ENCODE measurements around the gene SCN8A. TPM values are rescaled to one million over a fixed set of nuclear protein-coding genes. Genes with fewer than 3 reads are reported as not detected.
"Not testable (repeated sequence)": the region's sequence is repeated elsewhere in the genome, so short reads cannot be mapped to it uniquely, and the experiment has no call there.

SCN8A gene
- total and polyA plus RNA-seq, 3 donors from 2014 or later: 4.8 to 15.3 (median 11.0) TPM

- 87 to 89% methylated on average over 7 to 8 of the region's 8 CpGs for WGBS, 2 donors
- DNase-seq: no peak
- TF ChIP-seq POLR2A (IDR thresholded peaks at IDR 0.05): no peak
- no peak for TF ChIP-seq CTCF (IDR thresholded peaks at IDR 0.05)
- Histone ChIP-seq H3K4me3 (no peak overlapping the region), H3K27me3 (no peaks in the 10 kb centered on the region), H3K27ac (no peak overlapping the region), H3K36me3 (ENCODE audit: low read depth, missing control alignments) (no peaks in the 10 kb centered on the region), H3K4me1 (no peaks in the 10 kb centered on the region), H3K9me3 (no peaks in the 10 kb centered on the region)
- intact Hi-C loops (cut with DNase I; ENCODE audit: low total_unique reads): no loop called here
These were observed 41.4 kb upstream of the SCN8A start for GRCh38 chr12:51549637-51550036.

DNA sequence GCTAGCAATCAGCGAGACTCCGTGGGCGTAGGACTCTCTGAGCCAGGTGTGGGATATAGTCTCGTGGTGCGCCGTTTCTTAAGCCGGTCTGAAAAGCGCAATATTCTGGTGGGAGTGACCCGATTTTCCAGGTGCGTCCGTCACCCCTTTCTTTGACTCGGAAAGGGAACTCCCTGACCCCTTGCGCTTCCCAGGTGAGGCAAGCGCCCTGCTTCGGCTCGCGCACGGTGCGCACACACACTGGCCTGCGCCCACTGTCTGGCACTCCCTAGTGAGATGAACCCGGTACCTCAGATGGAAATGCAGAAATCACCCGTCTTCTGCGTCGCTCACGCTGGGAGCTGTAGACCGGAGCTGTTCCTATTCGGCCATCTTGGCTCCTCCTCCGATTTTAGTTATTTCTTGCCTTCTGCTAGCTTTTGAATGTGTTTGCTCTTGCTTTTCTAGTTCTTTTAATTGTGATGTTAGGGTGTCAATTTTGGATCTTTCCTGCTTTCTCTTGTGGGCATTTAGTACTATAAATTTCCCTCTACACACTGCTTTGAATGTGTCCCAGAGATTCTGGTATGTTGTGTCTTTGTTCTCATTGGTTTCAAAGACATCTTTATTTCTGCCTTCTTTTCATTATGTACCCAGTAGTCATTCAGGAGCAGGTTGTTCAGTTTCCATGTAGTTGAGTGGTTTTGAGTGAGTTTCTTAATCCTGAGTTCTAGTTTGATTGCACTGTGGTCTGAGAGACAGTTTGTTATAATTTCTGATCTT is 22.6 kb upstream of the SCN8A start:
- DNase-seq; H3K27me3 ChIP-seq; intact Hi-C loops (cut with DNase I; ENCODE audit: low total_unique reads); H3K4me1 ChIP-seq; H3K27ac ChIP-seq; H3K4me3 ChIP-seq; H3K9me3 ChIP-seq; H3K36me3 ChIP-seq (ENCODE audit: low read depth, missing control alignments): not testable (repeated sequence)
- WGBS, 2 donors: 84 to 95% methylated on average over 6 to 7 of the region's 28 CpGs

- Histone ChIP-seq H3K4me1 (no peaks in the 10 kb centered on the region), H3K4me3 (no peak overlapping the region), H3K27ac (no peak overlapping the region), H3K9me3 (no peaks in the 10 kb centered on the region), H3K36me3 (ENCODE audit: low read depth, missing control alignments) (no peaks in the 10 kb centered on the region), H3K27me3 (no peaks in the 10 kb centered on the region)
- TF ChIP-seq CTCF (IDR thresholded peaks at IDR 0.05) (no peak), POLR2A (IDR thresholded peaks at IDR 0.05) (no peak)
- no peak for DNase-seq
- intact Hi-C loops (cut with DNase I; ENCODE audit: low total_unique reads): no loop called here
- 67 to 71% methylated on average over 6 of the region's 6 CpGs for WGBS, 2 donors
These were observed 11.6 kb upstream of the SCN8A start for GRCh38 chr12:51579321-51579850.

DNA sequence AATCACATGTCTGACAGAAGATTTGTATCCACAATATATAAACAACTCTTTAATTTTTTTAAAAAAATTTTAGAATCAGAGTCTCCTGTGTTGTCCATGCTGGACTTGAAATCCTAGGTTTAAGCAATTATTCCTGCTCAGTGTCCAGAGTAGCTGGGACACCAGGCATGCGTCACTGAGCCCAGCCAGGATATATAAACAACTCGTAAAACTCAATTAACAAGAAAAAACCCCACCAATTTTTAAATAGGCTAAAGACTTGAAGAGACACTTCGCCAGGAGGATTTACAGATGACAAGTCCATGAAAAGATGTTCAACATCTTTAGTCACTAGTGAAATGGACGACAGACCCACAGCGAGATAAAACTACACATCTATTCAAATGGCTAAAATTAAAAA is 2.0 kb upstream of the SCN8A start:
- 54 to 75% methylated on average over 5 of the region's 5 CpGs for WGBS, 2 donors
- H3K4me3 ChIP-seq: no peak overlapping the region
- no peak for DNase-seq
- no peaks in the 10 kb centered on the region for H3K27me3 ChIP-seq
- H3K9me3 ChIP-seq: no peaks in the 10 kb centered on the region
- TF ChIP-seq CTCF (IDR thresholded peaks at IDR 0.05): no peak
- no peak for TF ChIP-seq POLR2A (IDR thresholded peaks at IDR 0.05)
- no peak overlapping the region for H3K27ac ChIP-seq
- H3K36me3 ChIP-seq (ENCODE audit: low read depth, missing control alignments): no peaks in the 10 kb centered on the region
- no peaks in the 10 kb centered on the region for H3K4me1 ChIP-seq
- intact Hi-C loops (cut with DNase I; ENCODE audit: low total_unique reads): no loop called here

- Histone ChIP-seq H3K4me1 (no peaks in the 10 kb centered on the region), H3K27ac (no peak overlapping the region), H3K4me3 (peak overlapping the region in 1 of 2 donors; percentile 57), H3K36me3 (ENCODE audit: low read depth, missing control alignments) (no peaks in the 10 kb centered on the region), H3K9me3 (no peaks in the 10 kb centered on the region), H3K27me3 (no peaks in the 10 kb centered on the region)
- WGBS, 2 donors: 40 to 68% methylated on average over 13 of the region's 13 CpGs
- intact Hi-C loops (cut with DNase I; ENCODE audit: low total_unique reads): no loop called here
- TF ChIP-seq POLR2A (IDR thresholded peaks at IDR 0.05): no peak
- no peak for TF ChIP-seq CTCF (IDR thresholded peaks at IDR 0.05)
- DNase-seq: no peak
These were observed 1.4 kb upstream of the SCN8A start for GRCh38 chr12:51589557-51590176.

Data from testis (tissue), 3 donors.